ENCODE results near the gene TRIM63.

Gene TRIM63

DNA sequence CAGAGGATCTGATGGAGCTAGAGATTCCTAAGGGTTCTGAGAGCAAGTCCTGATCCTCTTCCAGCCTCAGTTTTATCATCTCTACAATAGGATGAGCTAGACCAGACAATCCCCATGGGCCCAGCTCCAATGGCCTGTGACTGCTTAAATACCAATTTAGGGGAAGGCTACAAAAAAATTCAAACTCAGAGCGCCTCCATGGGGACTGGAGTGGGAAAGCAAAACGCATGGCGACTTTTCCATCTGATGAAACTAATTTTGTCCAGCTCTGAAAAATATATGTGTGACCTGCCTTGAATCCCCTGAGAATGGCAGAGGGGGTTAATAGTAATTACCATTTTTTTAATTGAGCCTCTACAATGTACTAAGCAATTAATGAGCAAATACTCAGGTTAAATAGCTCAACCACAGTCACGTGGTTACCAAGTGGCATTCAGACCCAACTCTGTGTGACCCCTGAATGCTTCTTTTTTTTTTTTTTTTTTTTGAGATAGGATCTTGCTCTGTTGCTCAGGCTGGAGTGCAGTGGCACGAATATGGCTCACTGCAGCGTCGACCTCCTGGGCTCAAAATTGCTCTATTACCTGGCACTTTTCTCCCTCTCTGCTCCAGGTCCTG is 37.5 kb downstream of the TRIM63 start:
- DNase-seq (ENCODE audit: low read depth): no peak
- TF ChIP-seq, protein P1, sequence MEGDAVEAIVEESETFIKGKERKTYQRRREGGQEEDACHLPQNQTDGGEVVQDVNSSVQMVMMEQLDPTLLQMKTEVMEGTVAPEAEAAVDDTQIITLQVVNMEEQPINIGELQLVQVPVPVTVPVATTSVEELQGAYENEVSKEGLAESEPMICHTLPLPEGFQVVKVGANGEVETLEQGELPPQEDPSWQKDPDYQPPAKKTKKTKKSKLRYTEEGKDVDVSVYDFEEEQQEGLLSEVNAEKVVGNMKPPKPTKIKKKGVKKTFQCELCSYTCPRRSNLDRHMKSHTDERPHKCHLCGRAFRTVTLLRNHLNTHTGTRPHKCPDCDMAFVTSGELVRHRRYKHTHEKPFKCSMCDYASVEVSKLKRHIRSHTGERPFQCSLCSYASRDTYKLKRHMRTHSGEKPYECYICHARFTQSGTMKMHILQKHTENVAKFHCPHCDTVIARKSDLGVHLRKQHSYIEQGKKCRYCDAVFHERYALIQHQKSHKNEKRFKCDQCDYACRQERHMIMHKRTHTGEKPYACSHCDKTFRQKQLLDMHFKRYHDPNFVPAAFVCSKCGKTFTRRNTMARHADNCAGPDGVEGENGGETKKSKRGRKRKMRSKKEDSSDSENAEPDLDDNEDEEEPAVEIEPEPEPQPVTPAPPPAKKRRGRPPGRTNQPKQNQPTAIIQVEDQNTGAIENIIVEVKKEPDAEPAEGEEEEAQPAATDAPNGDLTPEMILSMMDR (IDR thresholded peaks at IDR 0.05; ENCODE audit: insufficient read depth, low read depth, low read length, missing control alignments): no peak

DNA sequence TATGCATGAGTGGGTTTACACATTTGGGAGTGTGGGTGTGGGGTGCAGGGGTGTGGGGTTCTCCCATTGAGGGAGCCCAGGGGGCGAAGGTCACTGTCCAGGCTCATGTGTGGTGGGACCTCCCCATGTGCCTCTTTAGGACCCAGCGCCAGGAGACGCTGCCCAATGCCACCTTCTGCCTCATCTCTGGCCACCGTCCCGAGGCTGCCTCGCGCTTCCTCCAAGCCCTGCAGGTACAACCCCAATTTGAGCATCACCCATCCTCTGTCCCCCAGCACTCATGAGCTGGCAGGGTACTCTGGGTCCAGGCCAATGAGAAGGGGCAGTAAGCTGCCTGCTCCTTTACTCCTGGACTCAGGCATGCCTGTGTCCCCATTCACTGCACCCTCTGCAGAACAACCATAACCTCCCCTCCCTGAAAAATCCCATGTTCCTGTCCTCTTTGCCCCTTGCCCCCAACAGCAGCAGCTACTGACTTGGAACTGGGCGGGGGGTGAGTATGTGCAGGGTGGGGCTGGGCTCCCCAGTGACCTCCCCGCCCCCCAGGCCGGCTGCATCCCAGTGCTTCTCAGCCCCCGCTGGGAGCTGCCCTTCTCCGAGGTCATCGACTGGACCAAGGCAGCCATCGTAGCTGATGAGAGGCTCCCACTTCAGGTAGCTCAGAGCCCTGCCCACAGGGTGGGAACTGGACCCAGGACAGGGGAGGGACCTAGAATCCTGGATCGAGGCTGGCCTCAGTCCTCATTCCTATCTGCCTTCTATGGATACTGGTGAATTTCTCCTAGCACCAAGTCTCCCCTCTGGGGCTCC is 38.2 kb downstream of the TRIM63 start:
- H3K4me3 ChIP-seq (ENCODE audit: low read depth, low read length): no peak overlapping the region
- no peak for DNase-seq (ENCODE audit: low read depth)
- TF ChIP-seq, protein P1 (IDR thresholded peaks at IDR 0.05; ENCODE audit: insufficient read depth, low read depth, low read length, missing control alignments): no peak

More for the DNA sequence above, 37.5 kb downstream of the TRIM63 start:
- H3K4me3 ChIP-seq (ENCODE audit: low read depth, low read length): no peak overlapping the region

DNA sequence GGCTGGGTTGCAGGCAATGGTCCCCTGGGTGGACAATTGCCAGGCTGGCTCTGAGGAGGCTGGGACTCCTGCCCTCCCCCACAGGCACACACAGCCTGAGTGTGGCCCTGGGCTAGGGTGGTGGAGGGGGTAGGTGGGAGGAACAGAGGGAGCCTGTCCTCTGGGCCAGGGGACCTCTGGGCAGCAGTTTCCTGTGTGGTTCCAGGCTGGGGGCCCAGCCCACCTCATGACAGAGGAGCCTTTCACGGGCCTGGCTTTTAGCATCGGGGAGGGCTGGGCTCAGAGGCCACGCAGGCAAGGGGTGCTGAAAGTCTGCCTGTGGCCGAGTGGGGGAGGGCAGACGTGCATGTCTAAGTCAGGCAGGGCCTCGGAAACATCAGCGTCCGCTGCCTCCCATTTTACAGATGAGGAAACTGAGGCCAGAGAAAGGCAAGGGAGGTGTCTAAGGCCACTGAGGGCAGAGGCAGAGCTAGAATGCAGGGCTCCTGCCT is 38.9 kb downstream of the TRIM63 start:
- H3K4me3 ChIP-seq (ENCODE audit: low read depth, low read length): no peak overlapping the region
- TF ChIP-seq, protein P1 (IDR thresholded peaks at IDR 0.05; ENCODE audit: insufficient read depth, low read depth, low read length, missing control alignments): no peak
- no peak for DNase-seq (ENCODE audit: low read depth)

DNA sequence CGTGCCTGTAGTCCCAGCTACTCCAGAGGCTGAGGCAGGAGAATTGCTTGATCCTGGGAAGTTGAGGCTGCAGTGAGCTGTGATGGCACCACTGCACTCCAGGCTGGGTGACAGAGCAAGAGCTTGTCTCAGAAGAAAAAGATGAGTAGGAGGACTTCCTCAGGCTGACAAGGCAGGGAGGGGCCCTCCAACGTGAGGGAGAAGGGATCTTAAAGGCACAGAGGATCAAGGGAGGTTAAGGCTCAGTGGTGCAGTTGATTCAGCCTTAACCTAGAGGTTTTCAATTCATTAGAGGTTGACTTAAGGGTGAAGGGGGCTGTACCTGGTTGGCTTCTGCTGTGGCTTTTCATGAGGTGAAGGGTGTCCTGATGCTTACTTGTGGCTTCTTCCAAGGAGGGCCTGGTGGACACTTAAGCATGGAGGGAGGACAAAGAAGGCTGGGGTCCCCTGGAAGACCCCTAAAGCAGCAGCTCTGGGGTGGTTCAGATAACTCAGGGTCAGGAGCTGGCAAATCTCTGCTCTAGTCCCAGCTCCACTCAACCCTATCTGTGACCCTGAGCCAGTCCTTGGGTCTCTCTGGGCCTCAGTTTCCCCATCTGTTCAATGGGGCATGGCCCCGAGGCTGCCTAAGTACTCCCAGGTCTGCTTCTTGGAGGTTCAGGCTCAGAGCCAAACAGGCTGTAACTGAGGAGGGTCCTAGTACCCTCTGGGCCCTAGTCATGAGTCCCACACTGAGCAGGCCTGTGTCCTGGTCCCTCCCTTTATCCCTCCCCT is 39.5 kb downstream of the TRIM63 start:
- TF ChIP-seq, protein P1 (IDR thresholded peaks at IDR 0.05; ENCODE audit: insufficient read depth, low read depth, low read length, missing control alignments): no peak
- no peak overlapping the region for H3K4me3 ChIP-seq (ENCODE audit: low read depth, low read length)
- DNase-seq (ENCODE audit: low read depth): no peak

DNA sequence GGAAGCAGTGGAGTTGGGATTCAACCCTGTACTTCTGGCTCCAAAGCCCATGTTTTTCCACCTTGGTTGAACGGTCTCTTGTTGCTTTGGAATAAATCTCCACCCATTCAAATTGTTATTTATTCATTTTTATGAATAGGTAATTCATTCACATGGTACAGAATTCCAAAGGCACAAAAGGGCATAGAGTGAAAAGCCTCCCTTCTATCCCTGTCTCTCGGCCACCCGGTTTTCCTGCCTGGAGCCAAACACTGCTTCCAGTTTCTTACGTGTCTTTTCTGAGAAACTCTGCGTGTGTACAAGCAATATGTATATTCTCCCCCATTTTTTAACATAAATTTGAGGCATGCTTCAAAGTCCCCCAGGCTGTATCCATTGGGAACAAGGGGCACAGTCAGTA is 41.9 kb downstream of the TRIM63 start:
- H3K4me3 ChIP-seq (ENCODE audit: low read depth, low read length): no peak overlapping the region
- TF ChIP-seq, protein P1 (IDR thresholded peaks at IDR 0.05; ENCODE audit: insufficient read depth, low read depth, low read length, missing control alignments): no peak

DNA sequence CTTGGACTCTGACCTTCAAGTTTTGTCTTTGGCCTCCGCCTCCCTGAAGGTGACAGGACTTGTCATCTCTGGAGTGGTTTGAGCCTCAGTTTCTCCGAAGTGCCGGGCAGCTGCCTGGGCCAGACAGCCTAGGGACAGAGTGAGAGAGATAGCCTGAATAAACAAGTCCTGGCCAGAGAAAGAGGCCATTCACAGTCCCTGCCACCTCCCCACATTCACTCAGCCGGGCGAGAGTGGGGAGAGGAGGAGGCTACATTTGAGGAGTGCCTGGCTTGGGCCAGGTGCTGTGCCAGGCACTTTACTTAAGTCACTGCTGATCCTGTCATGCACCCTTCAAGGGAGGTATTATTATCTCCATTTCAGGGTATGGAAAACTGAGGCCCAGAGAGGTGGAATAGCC is 42.4 kb downstream of the TRIM63 start:
- DNase-seq (ENCODE audit: low read depth): no peak
- H3K4me3 ChIP-seq (ENCODE audit: low read depth, low read length): no peak overlapping the region
- TF ChIP-seq, protein P1 (IDR thresholded peaks at IDR 0.05; ENCODE audit: insufficient read depth, low read depth, low read length, missing control alignments): no peak

More for the DNA sequence above, 41.9 kb downstream of the TRIM63 start:
- DNase-seq (ENCODE audit: low read depth): no peak
